HTR-8/SVneo (cell line): Measurements from ENCODE around the gene BSG.
"Not testable (repeated sequence)": the region's sequence is repeated elsewhere in the genome, so short reads cannot be mapped to it uniquely, and the experiment has no call there.

Source experiments
- DNase-seq: peaks from one replicate; pipeline ENCODE4 v3.0.0; 2011; ENCODE audit warnings: low spot score, mixed read lengths; ENCODE audit not compliant: insufficient read length
- FAIRE-seq: peaks from 2 replicates; lab custom pipeline; 2011; peaks lifted over from hg19 to GRCh38; lab: Jason Lieb, UNC

BSG gene

GRCh38 chr19:601790-602189 is 29.4 kb downstream of the BSG start:
- DNase-seq (no peak), FAIRE-seq (no peak)

GRCh38 chr19:602391-603301 is 30.2 kb downstream of the BSG start:
- FAIRE-seq (no peak), DNase-seq (no peak)

- not testable (repeated sequence) for DNase-seq, FAIRE-seq
These were observed 30.9 kb downstream of the BSG start for GRCh38 chr19:603302-603639.

DNA sequence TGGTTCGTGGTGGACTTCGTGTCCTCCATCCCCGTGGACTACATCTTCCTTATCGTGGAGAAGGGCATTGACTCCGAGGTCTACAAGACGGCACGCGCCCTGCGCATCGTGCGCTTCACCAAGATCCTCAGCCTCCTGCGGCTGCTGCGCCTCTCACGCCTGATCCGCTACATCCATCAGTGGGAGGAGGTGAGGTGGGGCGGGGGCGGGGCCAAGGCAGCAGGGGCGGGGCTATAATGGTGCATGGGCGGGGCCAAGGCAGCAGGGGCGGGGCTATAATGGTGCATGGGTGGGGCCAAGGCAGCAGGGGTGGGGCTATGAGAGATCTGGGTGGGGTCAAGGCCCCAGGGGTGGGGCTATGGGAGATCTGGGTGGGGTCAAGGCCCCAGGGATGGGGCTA is 31.4 kb downstream of the BSG start:
- DNase-seq, FAIRE-seq: not testable (repeated sequence)

GRCh38 chr19:604355-604754 is 32.0 kb downstream of the BSG start:
- DNase-seq: no peak
- FAIRE-seq: no peak

- DNase-seq, FAIRE-seq: not testable (repeated sequence)
These were observed 32.9 kb downstream of the BSG start for GRCh38 chr19:605061-605971.

- DNase-seq (no peak), FAIRE-seq (no peak)
These were observed 35.1 kb downstream of the BSG start for GRCh38 chr19:607301-608154.

GRCh38 chr19:608155-609003 is 36.0 kb downstream of the BSG start:
- no peak for FAIRE-seq
- DNase-seq: no peak

- FAIRE-seq (no peak), DNase-seq (no peak)
These were observed 36.6 kb downstream of the BSG start for GRCh38 chr19:609004-609346.

- DNase-seq (no peak), FAIRE-seq (no peak)
These were observed 37.8 kb downstream of the BSG start for GRCh38 chr19:610071-610800.

- FAIRE-seq (no peak), DNase-seq (no peak)
These were observed 38.5 kb downstream of the BSG start for GRCh38 chr19:610801-611480.

GRCh38 chr19:611481-611868 is 39.1 kb downstream of the BSG start:
- FAIRE-seq (no peak), DNase-seq (no peak)

DNA sequence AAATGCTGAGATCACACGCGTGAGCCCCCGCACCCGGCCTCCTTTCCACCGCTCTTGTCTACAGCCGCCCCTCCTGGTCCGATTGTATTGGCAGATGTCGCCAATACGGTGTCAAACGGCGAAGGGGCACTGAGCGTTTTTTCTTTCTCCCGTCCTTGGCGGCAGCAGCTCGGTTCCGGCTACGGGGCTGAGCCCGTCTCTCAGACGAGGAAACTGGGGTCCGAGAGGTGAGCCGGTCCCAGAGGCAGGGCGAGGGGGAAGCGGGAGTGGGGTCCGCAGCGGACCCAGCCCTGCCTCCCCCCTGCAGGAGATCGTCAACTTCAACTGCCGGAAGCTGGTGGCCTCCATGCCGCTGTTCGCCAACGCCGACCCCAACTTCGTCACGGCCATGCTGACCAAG is 40.5 kb downstream of the BSG start:
- no peak for FAIRE-seq

GRCh38 chr19:613732-614567 is 41.6 kb downstream of the BSG start:
- DNase-seq (no peak), FAIRE-seq (no peak)

More for the DNA sequence above, 40.5 kb downstream of the BSG start:
- no peak for DNase-seq

DNA sequence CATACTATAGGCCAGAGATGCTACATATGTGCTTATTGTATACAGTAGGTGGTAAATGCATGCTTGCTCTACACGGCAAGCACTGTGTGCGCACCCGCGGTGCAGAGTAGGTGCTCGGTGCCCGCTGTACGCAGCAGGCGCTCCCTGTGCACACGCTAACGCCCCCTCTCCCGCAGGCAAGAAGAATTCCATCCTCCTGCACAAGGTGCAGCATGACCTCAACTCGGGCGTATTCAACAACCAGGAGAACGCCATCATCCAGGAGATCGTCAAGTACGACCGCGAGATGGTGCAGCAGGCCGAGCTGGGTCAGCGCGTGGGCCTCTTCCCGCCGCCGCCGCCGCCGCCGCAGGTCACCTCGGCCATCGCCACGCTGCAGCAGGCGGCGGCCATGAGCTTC is 43.2 kb downstream of the BSG start:
- FAIRE-seq: no peak
- DNase-seq: no peak

- DNase-seq (no peak), FAIRE-seq (no peak)
These were observed 43.8 kb downstream of the BSG start for GRCh38 chr19:616062-616700.
